GM12891 (cell line): ENCODE results near the gene ST6GAL1.
"Not testable (repeated sequence)": the region's sequence is repeated elsewhere in the genome, so short reads cannot be mapped to it uniquely, and the experiment has no call there.

Experiments
- DNase-seq: peaks from one replicate; pipeline ENCODE4 v3.0.0; 2011; ENCODE audit warnings: low spot score; ENCODE audit not compliant: insufficient read length
- FAIRE-seq: peaks from 2 replicates; lab custom pipeline; 2011; peaks lifted over from hg19 to GRCh38; lab: Jason Lieb, UNC
- PAX5 ChIP-seq: IDR thresholded peaks from 2 replicates; pipeline ENCODE4 v1.6.1; 2011; ENCODE audit warnings: low read length, moderate library complexity, mild to moderate bottlenecking; ENCODE audit not compliant: insufficient read depth, severe bottlenecking
- POLR2A ChIP-seq: IDR thresholded peaks from 2 replicates; pipeline ENCODE4 v1.6.1; 2011; ENCODE audit warnings: low read depth, low read length, control low read depth
- POLR2AphosphoS5 ChIP-seq: IDR thresholded peaks from 2 replicates; pipeline ENCODE4 v1.6.1; 2011; ENCODE audit warnings: low read depth, low read length, control low read depth
- POU2F2 ChIP-seq: IDR thresholded peaks from 2 replicates; pipeline ENCODE4 v1.6.1; 2011; ENCODE audit warnings: low read depth, mild to moderate bottlenecking, control low read depth, low read length, moderate library complexity
- SPI1 ChIP-seq: IDR thresholded peaks from 2 replicates; pipeline ENCODE4 v1.6.1; 2011; ENCODE audit warnings: low read depth, low read length, control low read depth
- TAF1 ChIP-seq: IDR thresholded peaks from 2 replicates; pipeline ENCODE4 v1.6.1; 2011; ENCODE audit warnings: low read depth, low read length, control low read depth

The ST6GAL1 gene

DNA sequence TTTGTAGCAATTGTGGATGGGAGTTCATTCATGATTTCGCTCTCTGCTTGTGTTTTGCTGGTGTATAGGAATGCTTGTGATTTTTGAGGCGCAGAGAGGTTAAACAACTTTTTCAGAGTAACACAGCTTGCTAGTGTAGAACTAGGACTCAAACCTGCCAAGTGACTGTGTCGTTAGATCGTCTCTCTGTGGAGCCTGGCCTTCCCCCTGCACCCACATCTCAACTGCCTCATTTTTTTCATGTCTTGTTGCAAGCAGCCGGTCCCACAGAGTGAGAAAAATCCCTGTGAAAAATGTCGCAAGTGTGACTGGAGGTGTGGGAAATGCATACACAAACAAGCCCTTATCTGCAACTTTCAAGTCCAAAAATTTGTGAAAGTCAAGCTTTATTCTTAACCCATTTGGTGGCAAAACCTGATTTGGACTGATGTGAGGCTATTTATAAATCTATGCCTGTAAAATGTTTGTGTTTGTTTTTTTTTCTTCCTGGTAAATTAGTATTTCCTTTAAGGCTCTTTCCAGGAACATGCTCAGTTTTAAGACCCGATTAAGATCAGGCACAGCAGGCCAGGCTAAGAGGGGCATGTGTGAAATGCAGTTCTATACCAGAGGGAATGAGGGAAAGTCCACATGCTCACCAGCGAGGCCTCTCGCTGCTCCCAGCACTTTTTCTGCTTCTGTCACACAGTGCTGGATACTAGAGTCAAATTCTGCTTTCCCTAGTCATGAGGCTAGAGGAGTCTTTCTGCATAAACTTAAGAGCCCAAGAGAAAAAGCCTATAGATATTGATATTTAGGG lies 25.8 kb downstream of the ST6GAL1 start:
- DNase-seq (no peak), FAIRE-seq (no peak)
- TF ChIP-seq POLR2A (no peak), SPI1 (no peak)

DNA sequence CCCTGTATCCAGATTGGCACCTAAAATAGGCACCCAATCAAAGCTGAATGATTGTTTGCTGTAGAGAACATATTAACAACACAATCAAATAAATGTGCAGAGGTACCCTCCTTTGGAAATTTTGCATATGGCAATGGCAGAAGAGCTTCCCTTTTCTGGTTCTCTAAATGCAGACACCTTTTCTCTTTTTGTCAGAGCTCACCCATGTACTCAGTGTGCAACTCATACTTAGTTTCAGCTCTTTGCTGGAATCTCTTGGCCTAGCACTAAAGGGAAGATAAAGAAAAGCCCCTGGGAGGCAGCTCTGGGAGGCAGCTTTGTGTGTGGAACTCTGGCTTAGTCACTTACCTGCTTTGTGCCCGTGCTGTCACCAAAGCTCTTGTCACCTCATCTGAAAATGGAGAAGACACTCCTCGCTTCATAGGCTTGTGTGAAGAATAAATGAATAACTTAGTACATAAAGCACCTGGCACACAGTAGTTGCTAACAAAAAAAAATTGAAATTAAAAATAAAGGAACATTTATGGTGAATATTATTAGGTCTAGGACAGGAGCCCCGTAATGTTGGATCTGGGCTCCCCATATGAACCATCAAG lies 28.8 kb downstream of the ST6GAL1 start:
- no peak for TF ChIP-seq POU2F2
- TF ChIP-seq POLR2AphosphoS5, result no peak
- TF ChIP-seq TAF1, result no peak
- no peak for TF ChIP-seq SPI1
- TF ChIP-seq PAX5, result no peak
- no peak for TF ChIP-seq POLR2A
- FAIRE-seq, result peak; percentile 72
- DNase-seq, result no peak

DNA sequence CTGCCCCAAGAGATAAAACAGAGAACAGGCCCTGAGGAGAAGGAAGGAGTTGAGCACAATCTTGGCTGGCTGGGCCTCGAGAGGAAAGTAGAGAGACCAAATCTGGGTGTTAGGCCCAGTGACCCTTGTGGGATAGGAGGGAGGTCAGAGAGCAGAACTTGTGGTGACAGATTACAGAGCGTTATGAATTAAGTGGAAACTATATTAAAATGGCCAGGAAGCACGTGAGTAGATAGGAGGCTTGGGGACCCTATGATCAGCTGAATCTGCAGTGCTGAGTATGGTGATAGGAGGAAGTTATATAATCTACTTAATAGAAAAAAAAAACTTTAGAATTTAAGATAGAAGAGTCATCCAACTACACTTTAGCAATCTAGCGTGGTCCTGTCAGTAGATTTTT lies 30.0 kb downstream of the ST6GAL1 start:
- TF ChIP-seq SPI1, result no peak
- TF ChIP-seq POLR2A, result no peak
- TF ChIP-seq TAF1, result no peak
- TF ChIP-seq POLR2AphosphoS5, result no peak
- no peak for TF ChIP-seq POU2F2
- no peak for TF ChIP-seq PAX5
- no peak for DNase-seq
- FAIRE-seq, result no peak

DNA sequence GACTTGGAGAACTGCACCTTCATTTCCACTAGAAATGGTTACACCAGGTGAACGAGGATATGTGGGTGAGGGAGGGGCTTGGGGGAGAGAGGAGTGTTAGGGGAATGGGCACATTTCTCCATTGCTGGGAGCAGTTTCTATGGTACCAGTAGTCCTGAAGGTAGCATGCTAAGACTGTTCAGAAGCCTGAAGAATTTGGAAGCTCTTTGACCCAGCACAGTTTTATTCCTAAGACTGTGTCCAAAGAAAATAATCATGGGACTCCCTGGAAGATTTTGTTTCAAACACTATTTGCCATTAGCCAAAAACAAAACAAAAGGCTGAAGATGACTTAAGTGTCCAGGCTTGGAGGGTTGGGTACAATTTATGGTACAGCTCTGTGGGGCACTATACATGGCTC lies 32.1 kb downstream of the ST6GAL1 start:
- TF ChIP-seq TAF1 (no peak), POLR2A (no peak), SPI1 (no peak), POLR2AphosphoS5 (no peak), POU2F2 (no peak), PAX5 (no peak)
- FAIRE-seq (no peak), DNase-seq (no peak)

DNA sequence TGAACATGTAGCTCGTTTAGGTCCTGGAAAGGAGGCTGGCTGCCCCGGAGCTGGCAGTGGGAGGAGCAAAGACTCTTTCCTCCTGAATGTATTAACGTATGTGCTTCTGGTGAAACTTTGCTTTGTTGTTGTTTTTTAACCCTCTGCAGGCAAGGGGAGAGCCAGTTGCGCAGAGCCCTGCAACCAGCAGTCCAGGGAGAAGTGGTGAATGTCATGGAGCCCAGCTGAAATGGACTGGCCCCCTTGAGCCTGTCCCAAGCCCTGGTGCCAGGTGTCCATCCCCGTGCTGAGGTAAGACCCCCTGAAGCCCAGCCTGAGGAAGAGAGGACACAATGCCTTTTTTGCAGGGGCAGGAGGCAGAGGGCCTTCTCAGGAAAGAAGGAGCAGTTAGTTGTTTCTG lies 33.3 kb downstream of the ST6GAL1 start:
- FAIRE-seq, result no peak
- no peak for TF ChIP-seq SPI1
- TF ChIP-seq TAF1, result no peak
- TF ChIP-seq PAX5, result no peak
- no peak for TF ChIP-seq POLR2AphosphoS5
- TF ChIP-seq POLR2A, result no peak
- no peak for TF ChIP-seq POU2F2

DNA sequence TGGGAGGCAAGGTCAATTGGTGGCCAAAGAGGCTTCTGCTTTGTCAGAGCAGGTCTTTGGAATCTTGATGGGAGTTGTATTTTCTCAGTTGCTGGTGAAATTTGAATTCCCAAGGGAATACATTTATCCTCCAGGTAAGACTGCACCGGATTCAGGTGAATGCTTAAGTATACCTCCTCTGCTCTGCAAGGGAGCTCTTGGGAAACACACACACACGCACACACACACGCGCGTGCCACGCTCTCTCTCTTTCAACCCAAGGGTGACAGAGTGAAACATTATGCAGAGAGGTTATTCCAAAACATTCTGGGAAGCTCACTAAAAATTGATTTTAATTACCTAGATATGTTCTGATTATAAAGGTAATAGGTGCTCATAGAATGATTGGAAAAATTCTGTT lies 33.7 kb downstream of the ST6GAL1 start:
- DNase-seq, result no peak
- FAIRE-seq, result peak; percentile 40
- TF ChIP-seq POLR2AphosphoS5 (no peak), POLR2A (no peak), TAF1 (no peak)

More for the DNA sequence above, 33.3 kb downstream of the ST6GAL1 start:
- DNase-seq, result no peak

DNA sequence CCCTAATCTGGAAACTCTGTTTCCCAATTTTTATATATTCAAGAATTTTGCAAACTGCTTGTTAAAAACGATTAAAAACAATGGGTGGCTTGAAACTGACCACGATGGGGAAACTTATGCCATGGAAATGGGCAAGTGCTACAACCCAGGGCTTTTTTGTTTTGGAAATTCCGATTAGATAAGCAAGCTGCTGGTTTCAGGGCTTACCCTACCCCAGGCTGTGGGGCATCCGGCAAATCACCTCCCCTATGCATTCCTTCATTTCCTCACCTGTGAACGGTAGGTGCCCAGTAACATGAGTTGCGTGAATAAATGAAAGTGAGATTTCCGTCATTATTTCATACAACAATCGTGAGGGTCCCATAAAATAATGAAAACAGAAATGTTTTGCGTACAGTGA lies 34.3 kb downstream of the ST6GAL1 start:
- no peak for DNase-seq
- FAIRE-seq, result peak; percentile 54
- TF ChIP-seq PAX5, result no peak
- TF ChIP-seq TAF1, result no peak
- no peak for TF ChIP-seq POLR2A
- TF ChIP-seq POLR2AphosphoS5, result no peak
- TF ChIP-seq POU2F2, result no peak
- TF ChIP-seq SPI1, result no peak

DNA sequence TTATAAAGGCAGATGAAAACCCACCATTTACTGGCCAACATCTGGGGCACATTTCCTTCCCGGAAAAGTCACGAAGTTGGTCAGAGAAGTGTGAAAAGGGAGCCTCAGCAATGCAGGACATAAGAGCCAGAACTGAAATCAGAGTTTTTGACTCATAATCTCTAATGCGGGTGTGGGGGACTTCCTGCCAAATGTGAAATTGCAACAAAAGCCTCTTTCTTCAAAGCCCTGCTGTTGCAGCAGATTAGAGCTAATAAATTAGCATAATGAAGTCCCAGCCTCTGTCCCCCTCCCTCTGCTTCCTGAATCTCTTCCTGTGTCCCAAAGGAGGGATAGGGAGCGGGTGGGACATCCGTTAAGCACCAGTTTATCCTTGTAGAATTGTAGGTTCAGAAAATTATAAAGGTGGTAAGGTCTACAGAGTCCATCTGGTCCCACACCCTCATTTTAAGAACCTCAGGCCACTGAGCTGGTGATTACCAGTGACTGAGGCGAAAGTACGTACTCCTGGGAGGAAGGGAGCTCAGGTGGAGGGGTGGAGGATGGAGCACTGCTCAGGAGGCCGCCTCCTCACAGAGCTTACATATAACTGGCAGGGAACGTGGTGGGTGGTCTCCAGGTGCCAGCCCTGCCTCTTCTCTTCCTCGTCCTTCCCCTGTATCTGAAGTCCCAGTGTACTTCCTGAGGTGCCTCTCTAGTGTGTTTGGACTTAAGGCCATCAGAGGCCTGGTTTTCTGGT lies 35.0 kb downstream of the ST6GAL1 start:
- DNase-seq, result no peak
- FAIRE-seq, result peak; percentile 50
- TF ChIP-seq SPI1 (peak; percentile 56), POLR2AphosphoS5 (no peak)

DNA sequence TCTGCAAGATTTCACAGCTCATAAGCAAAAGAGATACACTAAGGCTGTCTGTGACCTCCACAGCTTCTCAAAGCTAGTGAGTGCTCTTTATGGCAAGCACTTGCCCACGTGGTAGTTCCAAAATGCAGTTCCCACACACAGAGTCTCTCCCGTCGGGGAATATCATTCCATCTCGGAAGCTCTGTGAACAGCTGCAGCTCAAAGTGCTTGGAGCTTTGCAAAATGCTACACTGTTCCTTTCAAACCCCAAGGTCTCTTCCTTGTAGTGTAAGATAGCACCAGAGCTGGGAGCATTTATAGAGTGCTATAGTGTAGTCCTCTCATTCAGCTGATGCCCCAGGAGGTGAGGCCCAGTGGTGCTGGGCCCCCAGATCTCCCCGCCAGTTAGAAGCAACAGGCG lies 36.1 kb downstream of the ST6GAL1 start:
- no peak for DNase-seq
- FAIRE-seq, result no peak
- TF ChIP-seq PAX5, result no peak
- no peak for TF ChIP-seq POU2F2
- TF ChIP-seq TAF1, result no peak
- no peak for TF ChIP-seq POLR2A
- no peak for TF ChIP-seq SPI1
- TF ChIP-seq POLR2AphosphoS5, result no peak

DNA sequence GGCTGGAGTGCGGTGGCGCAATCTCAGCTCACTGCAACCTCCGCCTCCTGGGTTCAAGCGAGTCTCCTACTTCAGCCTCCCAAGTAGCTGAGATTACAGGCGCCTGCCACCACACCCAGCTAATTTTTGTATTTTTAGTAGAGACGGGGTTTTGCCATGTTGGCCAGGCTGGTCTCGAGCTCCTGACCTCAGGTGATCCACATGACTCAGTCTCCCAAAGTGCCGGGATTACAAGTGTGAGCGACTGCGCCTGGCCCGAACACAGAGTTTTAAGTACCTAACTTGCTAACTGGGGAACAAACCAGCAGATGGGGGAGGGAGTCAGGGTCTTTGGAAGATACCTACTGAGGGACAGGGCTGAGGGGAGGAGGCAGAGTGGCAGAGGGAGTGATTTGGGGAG lies 36.9 kb downstream of the ST6GAL1 start:
- DNase-seq, FAIRE-seq: not testable (repeated sequence)
